Right atrium auricular region (tissue), 2 donors: ENCODE data around the gene ZMIZ1. TPM values are rescaled to one million over a fixed set of nuclear protein-coding genes. Genes with fewer than 3 reads are reported as not detected.
A peak's percentile ranks its signal among the peaks of the same experiment; 100 is the strongest.

Experiments used
- DNase-seq: peaks from one replicate; pipeline ENCODE4 v3.0.0-alpha.2; 2019; ENCODE audit warnings: low spot score
- H3K27ac ChIP-seq, 2 donors: fragments of 200-600 bp; sonication (generic); 1 replicate in 1 of 2; 2 replicates in 1 of 2; pipeline ENCODE4 v1.5.1; 2016 to 2019
- H3K27me3 ChIP-seq, 2 donors: fragments of 200-600 bp; sonication (generic); one replicate each; pipeline versions ENCODE4 v1.5.1 to v1.6.0; 2017 to 2019
- H3K36me3 ChIP-seq: fragments of 200-600 bp; sonication (generic); one replicate; pipeline ENCODE4 v1.5.1; 2016
- H3K4me1 ChIP-seq, 2 donors: fragments of 200-600 bp; sonication (generic); one replicate each; pipeline versions ENCODE4 v1.5.1 to v1.6.0; 2017 to 2019
- H3K4me3 ChIP-seq, 2 donors: fragments of 200-600 bp; sonication (generic); 1 replicate in 1 of 2; 2 replicates in 1 of 2; pipeline ENCODE4 v1.5.1; 2017 to 2019; ENCODE audit warnings: mild to moderate bottlenecking in 1 of 2, moderate library complexity in 1 of 2
- H3K9me3 ChIP-seq, 2 donors: fragments of 200-600 bp; sonication (generic); one replicate each; pipeline ENCODE4 v1.5.1; 2019
- CTCF ChIP-seq, 2 donors: fragments of 200-600 bp; sonication (generic); IDR thresholded peaks; one replicate each; pipeline ENCODE4 v1.5.1; 2019; ENCODE audit warnings: antibody characterized with exemption in 2 of 2
- total RNA-seq, 2 donors: library from RNA; depleted of rRNA; stranded (reverse); fragments of >200 nt; gene quantifications; one replicate each; pipeline ENCODE4 v1.1.0, GENCODE V29; 2016

Gene ZMIZ1
- total RNA-seq, 2 donors from 2014 or later, result 59.3 to 71.0 TPM

GRCh38 chr10:79178070-79178576, 109.4 kb downstream of the ZMIZ1 start:
- no peak for TF ChIP-seq CTCF (IDR thresholded peaks at IDR 0.05)
- Histone ChIP-seq H3K27me3 (no peaks in the 10 kb centered on the region), H3K4me1 (peaks cover 0 to 100% of the 10 kb centered on the region in 2 donors), H3K4me3 (no peak overlapping the region), H3K36me3 (no peaks in the 10 kb centered on the region), H3K27ac (peak overlapping the region; percentile 48 to 50), H3K9me3 (no peaks in the 10 kb centered on the region)
- DNase-seq, result no peak

- DNase-seq, result no peak
- H3K4me3 ChIP-seq, result no peak overlapping the region
- H3K4me1 ChIP-seq, result peaks cover 0 to 100% of the 10 kb centered on the region in 2 donors
- no peaks in the 10 kb centered on the region for H3K27me3 ChIP-seq
- H3K27ac ChIP-seq, result peak overlapping the region; percentile 48 to 50
- H3K36me3 ChIP-seq, result no peaks in the 10 kb centered on the region
- no peaks in the 10 kb centered on the region for H3K9me3 ChIP-seq
- no peak for TF ChIP-seq CTCF (IDR thresholded peaks at IDR 0.05)
These were observed 109.9 kb downstream of the ZMIZ1 start for GRCh38 chr10:79178614-79179163.

- Histone ChIP-seq H3K36me3 (no peaks in the 10 kb centered on the region), H3K4me3 (no peak overlapping the region), H3K9me3 (no peaks in the 10 kb centered on the region), H3K27ac (peak overlapping the region; percentile 48 to 50), H3K4me1 (peaks cover 0 to 100% of the 10 kb centered on the region in 2 donors), H3K27me3 (no peaks in the 10 kb centered on the region)
- DNase-seq, result no peak
- TF ChIP-seq CTCF (IDR thresholded peaks at IDR 0.05), result no peak
These were observed 110.6 kb downstream of the ZMIZ1 start for GRCh38 chr10:79179164-79179956.

- Histone ChIP-seq H3K36me3 (no peaks in the 10 kb centered on the region), H3K4me3 (no peak overlapping the region), H3K4me1 (peaks cover 0 to 100% of the 10 kb centered on the region in 2 donors), H3K9me3 (no peaks in the 10 kb centered on the region), H3K27ac (peak overlapping the region; percentile 50 to 66), H3K27me3 (no peaks in the 10 kb centered on the region)
- no peak for TF ChIP-seq CTCF (IDR thresholded peaks at IDR 0.05)
- no peak for DNase-seq
These were observed 111.2 kb downstream of the ZMIZ1 start for GRCh38 chr10:79179957-79180309.

- Histone ChIP-seq H3K36me3 (no peaks in the 10 kb centered on the region), H3K27me3 (no peaks in the 10 kb centered on the region), H3K4me1 (peaks cover 0 to 100% of the 10 kb centered on the region in 2 donors), H3K27ac (peak overlapping the region; percentile 50 to 66), H3K9me3 (no peaks in the 10 kb centered on the region), H3K4me3 (no peak overlapping the region)
- no peak for DNase-seq
- TF ChIP-seq CTCF (IDR thresholded peaks at IDR 0.05), result no peak
These were observed 111.9 kb downstream of the ZMIZ1 start for GRCh38 chr10:79180414-79181221.
